Stimulated activated CD8-positive, alpha-beta memory T cell treated with anti-CD3 and anti-CD28 coated beads, Interleukin-15, amount 100 ng/mL, for 1 hour (primary cell): ENCODE data around the gene AKAP6.

ENCODE experiments used
- DNase-seq: peaks from one replicate; pipeline ENCODE4 v3.0.0-alpha.2; 2020; ENCODE audit warnings: low read depth

The AKAP6 gene

GRCh38 chr14:32623300-32624093 is 294.4 kb downstream of the AKAP6 start:
- DNase-seq: no peak

GRCh38 chr14:32625211-32625610 is 296.1 kb downstream of the AKAP6 start:
- DNase-seq: no peak

- no peak for DNase-seq
Measured at GRCh38 chr14:32627545-32628298, 298.6 kb downstream of the AKAP6 start.

GRCh38 chr14:32629236-32629635 is 300.1 kb downstream of the AKAP6 start:
- DNase-seq: no peak

GRCh38 chr14:32630701-32631100 is 301.6 kb downstream of the AKAP6 start:
- DNase-seq: no peak

- DNase-seq: no peak
Measured at GRCh38 chr14:32633224-32633859, 304.2 kb downstream of the AKAP6 start.

- DNase-seq: no peak
Measured at GRCh38 chr14:32633930-32634329, 304.8 kb downstream of the AKAP6 start.

GRCh38 chr14:32635061-32635719 is 306.1 kb downstream of the AKAP6 start:
- DNase-seq: no peak

- no peak for DNase-seq
Measured at GRCh38 chr14:32637582-32637981, 308.5 kb downstream of the AKAP6 start.

- DNase-seq: no peak
Measured at GRCh38 chr14:32639208-32639607, 310.1 kb downstream of the AKAP6 start.

GRCh38 chr14:32645551-32645950 is 316.5 kb downstream of the AKAP6 start:
- no peak for DNase-seq

GRCh38 chr14:32648434-32648833 is 319.3 kb downstream of the AKAP6 start:
- no peak for DNase-seq

GRCh38 chr14:32650030-32650429 is 320.9 kb downstream of the AKAP6 start:
- DNase-seq: no peak

- no peak for DNase-seq
Measured at GRCh38 chr14:32650665-32651064, 321.6 kb downstream of the AKAP6 start.

- no peak for DNase-seq
Measured at GRCh38 chr14:32654106-32654505, 325.0 kb downstream of the AKAP6 start.

GRCh38 chr14:32656601-32657000 is 327.5 kb downstream of the AKAP6 start:
- DNase-seq: no peak

- no peak for DNase-seq
Measured at GRCh38 chr14:32657081-32657480, 328.0 kb downstream of the AKAP6 start.

- DNase-seq: no peak
Measured at GRCh38 chr14:32661216-32661615, 332.1 kb downstream of the AKAP6 start.

GRCh38 chr14:32662211-32662610 is 333.1 kb downstream of the AKAP6 start:
- DNase-seq: no peak

- no peak for DNase-seq
Measured at GRCh38 chr14:32666308-32666707, 337.2 kb downstream of the AKAP6 start.

- no peak for DNase-seq
Measured at GRCh38 chr14:32667287-32667686, 338.2 kb downstream of the AKAP6 start.

- no peak for DNase-seq
Measured at GRCh38 chr14:32667791-32668190, 338.7 kb downstream of the AKAP6 start.
